GM21786 (cell line): Measurements from ENCODE around the gene FRMD4A.

ENCODE experiments used
- ATAC-seq: cut with Tn5 transposase; IDR thresholded peaks from one replicate; pipeline ENCODE4 v1.9.1; 2021; ENCODE audit not compliant: unreplicated experiment

Gene FRMD4A

GRCh38 chr10:13597909-13598308 is 732.8 kb downstream of the FRMD4A start:
- ATAC-seq: no peak

- no peak for ATAC-seq
These were observed 736.1 kb downstream of the FRMD4A start for GRCh38 chr10:13594641-13595040.
